Transverse colon (tissue), 4 donors: ENCODE data around the gene RBFOX2.
A peak's percentile ranks its signal among the peaks of the same experiment; 100 is the strongest.

ENCODE experiments used
- EP300 ChIP-seq: sonication (generic); formaldehyde crosslinking; IDR thresholded peaks from one replicate; pipeline ENCODE4 v1.6.1; 2017; ENCODE audit warnings: antibody characterized with exemption, low read depth
- POLR2A ChIP-seq: fragments of 450-650 bp; IDR thresholded peaks from one replicate; pipeline ENCODE4 v1.6.1; 2016; ENCODE audit warnings: antibody characterized with exemption, mild to moderate bottlenecking, moderate library complexity
- POLR2AphosphoS5 ChIP-seq, 3 donors: sonication (generic); formaldehyde crosslinking; IDR thresholded peaks; one replicate each; pipeline ENCODE4 v1.6.1; 2016; ENCODE audit warnings: antibody characterized with exemption in 3 of 3
- TF ChIP-seq, protein P1 (sequence below), 5 experiments: fragments of 200-600 bp in 3 of 5; fragments of 450-650 bp in 2 of 5; sonication (generic) in 3 of 5; IDR thresholded peaks; 1 replicate in 2 of 5; 2 replicates in 3 of 5; pipeline ENCODE4 v1.5.1; 2016 to 2017; ENCODE audit warnings: antibody characterized with exemption in 5 of 5, inconsistent platforms in 3 of 5, mild to moderate bottlenecking in 2 of 5, moderate library complexity in 1 of 5

DNA sequence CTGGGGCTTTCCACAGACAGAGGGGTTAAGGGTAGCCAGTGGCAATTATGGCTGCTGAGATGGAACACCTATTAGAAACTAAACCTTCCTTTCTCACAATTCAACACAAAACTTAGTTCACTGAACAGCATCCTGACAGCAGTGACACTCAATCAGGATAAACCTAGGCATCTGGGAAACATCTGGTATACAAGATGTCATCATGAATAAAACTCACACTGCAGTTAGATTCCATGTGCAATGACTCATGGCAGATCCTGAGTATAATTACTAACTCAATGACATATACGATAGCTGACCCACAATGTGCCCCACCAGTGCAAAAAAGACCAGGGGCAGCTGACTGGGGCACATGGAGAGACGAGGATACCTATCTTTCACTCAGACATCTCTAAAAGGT, 17.7 kb downstream of the RBFOX2 start:
- TF ChIP-seq, protein P1, sequence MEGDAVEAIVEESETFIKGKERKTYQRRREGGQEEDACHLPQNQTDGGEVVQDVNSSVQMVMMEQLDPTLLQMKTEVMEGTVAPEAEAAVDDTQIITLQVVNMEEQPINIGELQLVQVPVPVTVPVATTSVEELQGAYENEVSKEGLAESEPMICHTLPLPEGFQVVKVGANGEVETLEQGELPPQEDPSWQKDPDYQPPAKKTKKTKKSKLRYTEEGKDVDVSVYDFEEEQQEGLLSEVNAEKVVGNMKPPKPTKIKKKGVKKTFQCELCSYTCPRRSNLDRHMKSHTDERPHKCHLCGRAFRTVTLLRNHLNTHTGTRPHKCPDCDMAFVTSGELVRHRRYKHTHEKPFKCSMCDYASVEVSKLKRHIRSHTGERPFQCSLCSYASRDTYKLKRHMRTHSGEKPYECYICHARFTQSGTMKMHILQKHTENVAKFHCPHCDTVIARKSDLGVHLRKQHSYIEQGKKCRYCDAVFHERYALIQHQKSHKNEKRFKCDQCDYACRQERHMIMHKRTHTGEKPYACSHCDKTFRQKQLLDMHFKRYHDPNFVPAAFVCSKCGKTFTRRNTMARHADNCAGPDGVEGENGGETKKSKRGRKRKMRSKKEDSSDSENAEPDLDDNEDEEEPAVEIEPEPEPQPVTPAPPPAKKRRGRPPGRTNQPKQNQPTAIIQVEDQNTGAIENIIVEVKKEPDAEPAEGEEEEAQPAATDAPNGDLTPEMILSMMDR (IDR thresholded peaks at IDR 0.05), result no peak
- TF ChIP-seq POLR2A (no peak), POLR2AphosphoS5 (IDR thresholded peaks at IDR 0.05) (peak; percentile 65 to 88 (median 86)), EP300 (no peak)
